Testis (tissue), 3 donors: ENCODE measurements around the gene CDH1. TPM values are rescaled to one million over a fixed set of nuclear protein-coding genes. Genes with fewer than 3 reads are reported as not detected.

Source experiments
- DNase-seq: peaks from one replicate; pipeline ENCODE4 v3.0.0-alpha.2; 2019
- H3K27ac ChIP-seq, 2 donors: fragments of 200-600 bp; sonication (generic); one replicate each; pipeline ENCODE4 v1.5.1; 2019
- H3K27me3 ChIP-seq: fragments of 200-600 bp; sonication (generic); one replicate; pipeline ENCODE4 v1.5.1; 2019
- H3K36me3 ChIP-seq: fragments of 200-600 bp; sonication (generic); one replicate; pipeline ENCODE4 v1.5.1; 2017; ENCODE audit warnings: low read depth; ENCODE audit errors: missing control alignments
- H3K4me1 ChIP-seq: fragments of 200-600 bp; sonication (generic); one replicate; pipeline ENCODE4 v1.5.1; 2019
- H3K4me3 ChIP-seq, 2 donors: fragments of 200-600 bp; sonication (generic); one replicate each; pipeline ENCODE4 v1.5.1; 2017 to 2019
- H3K9me3 ChIP-seq: fragments of 200-600 bp; sonication (generic); one replicate; pipeline ENCODE4 v1.5.1; 2017
- POLR2A ChIP-seq: fragments of 450-650 bp; IDR thresholded peaks from one replicate; pipeline ENCODE4 v1.6.1; 2017; ENCODE audit warnings: antibody characterized with exemption, mild to moderate bottlenecking, moderate library complexity
- WGBS, 2 donors: methylation state at CpG; one replicate each; pipeline ENCODE4 v1.1.5; 2018; 5-methylcytosine and 5-hydroxymethylcytosine counted together
- intact Hi-C: fragments of 100-400 bp; cut with DNase I; formaldehyde crosslinking; loops from one replicate; pipeline ENCODE4 v1.15.1; 2023; ENCODE audit warnings: low total_unique reads
- polyA plus RNA-seq: library from polyadenylated mRNA; stranded (reverse); fragments of 350-450 nt; fragmentation: Illumina TruSeq; extraction: RNeasy Lipid Tissue Mini Kit (QIAGEN cat#74804); gene quantifications from one replicate; pipeline ENCODE4 v1.2.3, GENCODE V29; 2014; ENCODE audit warnings: low read depth, low replicate concordance; ENCODE audit not compliant: insufficient read depth
- total RNA-seq, 2 donors: library from RNA; depleted of rRNA; stranded (reverse); fragments of >200 nt; gene quantifications; one replicate each; pipeline ENCODE4 v1.2.3, GENCODE V29; 2016
- TF ChIP-seq, protein P1 (sequence below), 3 experiments: fragments of 450-650 bp in 2 of 3; fragments of 200-600 bp in 1 of 3; sonication (generic) in 1 of 3; IDR thresholded peaks; one replicate each; pipeline ENCODE4 v1.5.1; 2016 to 2019; ENCODE audit warnings: antibody characterized with exemption in 3 of 3, mild to moderate bottlenecking in 2 of 3, moderate library complexity in 1 of 3

The CDH1 gene
- total and polyA plus RNA-seq, 3 donors from 2014 or later, result 0.94 to 5.5 (median 2.1) TPM

DNA sequence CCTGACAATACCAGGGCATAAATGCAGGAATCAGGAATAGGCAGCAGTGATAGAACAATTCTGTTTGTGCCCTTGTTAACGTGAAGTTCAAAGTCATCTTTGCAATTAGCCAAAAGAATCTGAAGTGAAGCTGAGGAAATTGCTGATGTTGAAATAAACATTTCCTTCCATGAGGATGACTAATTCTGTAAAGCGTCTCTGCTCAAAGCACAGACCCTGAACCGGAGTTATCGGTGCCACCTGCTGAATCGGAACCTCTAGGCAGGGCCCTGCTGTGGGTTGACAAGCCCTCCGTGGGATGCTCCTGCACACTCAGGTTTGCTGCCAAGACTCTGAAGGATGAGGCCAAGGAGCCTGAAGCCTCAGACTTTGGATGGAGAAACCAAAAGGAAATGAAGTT is 37.0 kb upstream of the CDH1 start:
- TF ChIP-seq, protein P1, sequence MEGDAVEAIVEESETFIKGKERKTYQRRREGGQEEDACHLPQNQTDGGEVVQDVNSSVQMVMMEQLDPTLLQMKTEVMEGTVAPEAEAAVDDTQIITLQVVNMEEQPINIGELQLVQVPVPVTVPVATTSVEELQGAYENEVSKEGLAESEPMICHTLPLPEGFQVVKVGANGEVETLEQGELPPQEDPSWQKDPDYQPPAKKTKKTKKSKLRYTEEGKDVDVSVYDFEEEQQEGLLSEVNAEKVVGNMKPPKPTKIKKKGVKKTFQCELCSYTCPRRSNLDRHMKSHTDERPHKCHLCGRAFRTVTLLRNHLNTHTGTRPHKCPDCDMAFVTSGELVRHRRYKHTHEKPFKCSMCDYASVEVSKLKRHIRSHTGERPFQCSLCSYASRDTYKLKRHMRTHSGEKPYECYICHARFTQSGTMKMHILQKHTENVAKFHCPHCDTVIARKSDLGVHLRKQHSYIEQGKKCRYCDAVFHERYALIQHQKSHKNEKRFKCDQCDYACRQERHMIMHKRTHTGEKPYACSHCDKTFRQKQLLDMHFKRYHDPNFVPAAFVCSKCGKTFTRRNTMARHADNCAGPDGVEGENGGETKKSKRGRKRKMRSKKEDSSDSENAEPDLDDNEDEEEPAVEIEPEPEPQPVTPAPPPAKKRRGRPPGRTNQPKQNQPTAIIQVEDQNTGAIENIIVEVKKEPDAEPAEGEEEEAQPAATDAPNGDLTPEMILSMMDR (IDR thresholded peaks at IDR 0.05), result no peak
- no peak for TF ChIP-seq POLR2A
- H3K36me3 ChIP-seq, result no peaks in the 10 kb centered on the region
- WGBS, 2 donors, result 56 to 69% methylated on average over 6 of the region's 6 CpGs
- DNase-seq, result no peak
- no peak overlapping the region for H3K4me3 ChIP-seq
- no peaks in the 10 kb centered on the region for H3K27me3 ChIP-seq
- intact Hi-C loops, result no loop called here
- H3K4me1 ChIP-seq, result no peaks in the 10 kb centered on the region
- H3K27ac ChIP-seq, result no peak overlapping the region
- no peaks in the 10 kb centered on the region for H3K9me3 ChIP-seq

DNA sequence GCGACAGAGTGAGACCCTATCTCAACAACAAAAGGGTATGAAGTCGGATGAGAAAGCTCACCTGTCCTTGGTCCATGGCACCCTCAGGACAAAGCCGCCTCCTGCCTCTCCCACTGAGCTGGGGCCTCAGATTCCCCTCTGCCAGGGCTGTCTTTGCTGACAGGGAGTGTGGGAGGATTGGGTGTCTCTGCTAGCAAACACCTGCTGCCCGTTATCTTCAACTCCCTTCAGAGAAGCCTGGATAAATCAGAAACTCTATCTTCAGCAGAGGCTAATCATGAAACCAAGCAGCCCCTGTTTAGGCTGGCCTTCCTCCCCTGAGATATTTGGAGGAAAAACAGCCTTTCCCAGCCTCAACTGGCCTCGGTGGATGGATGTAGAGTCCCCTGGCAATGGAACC is 36.3 kb upstream of the CDH1 start:
- intact Hi-C loops, result no loop called here

DNA sequence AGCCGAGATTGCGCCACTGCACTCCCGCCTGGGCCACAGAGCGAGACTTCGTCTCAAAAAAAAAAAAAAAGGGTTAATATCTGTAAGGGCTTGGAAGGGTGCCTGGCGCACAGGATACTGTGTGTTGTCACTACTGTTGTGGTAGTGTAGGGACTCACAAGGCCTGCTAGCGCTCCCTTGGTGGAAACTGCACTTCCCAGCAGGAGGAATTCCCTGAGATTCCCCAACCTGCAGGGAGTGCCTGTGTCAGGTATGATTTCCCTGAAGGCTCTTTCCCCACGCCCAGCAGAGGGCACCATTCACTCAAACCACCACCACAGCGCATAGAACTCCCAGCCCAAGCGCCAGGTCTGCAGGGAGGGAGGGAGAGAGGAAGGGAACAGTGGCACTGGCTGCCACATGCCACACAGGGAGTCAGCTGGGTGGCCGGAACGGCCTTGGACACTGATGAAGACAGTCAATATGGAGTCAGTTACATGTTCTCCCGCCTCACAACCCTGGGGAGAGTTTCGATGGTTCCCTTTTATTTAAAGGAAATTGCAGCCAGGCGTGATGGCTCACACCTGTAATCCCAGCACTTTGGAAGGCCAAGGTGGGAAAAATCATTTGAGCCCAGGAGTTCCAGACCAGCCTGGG is 32.7 kb upstream of the CDH1 start:
- TF ChIP-seq, protein P1 (IDR thresholded peaks at IDR 0.05), result peak in 2 of 3 experiments; percentile 43 to 44
- TF ChIP-seq POLR2A, result no peak
- Histone ChIP-seq H3K4me1 (no peaks in the 10 kb centered on the region), H3K4me3 (no peak overlapping the region), H3K36me3 (no peaks in the 10 kb centered on the region), H3K27me3 (no peaks in the 10 kb centered on the region), H3K9me3 (no peaks in the 10 kb centered on the region), H3K27ac (no peak overlapping the region)
- DNase-seq, result peak; percentile 81
- intact Hi-C loops, result no loop called here
- 56 to 83% methylated on average over 15 of the region's 15 CpGs for WGBS, 2 donors

More for the DNA sequence above, 36.3 kb upstream of the CDH1 start:
- whole genome bisulfite sequencing, 2 donors, result 66 to 71% methylated on average over 5 of the region's 5 CpGs
- no peaks in the 10 kb centered on the region for H3K36me3 ChIP-seq
- no peaks in the 10 kb centered on the region for H3K9me3 ChIP-seq
- no peaks in the 10 kb centered on the region for H3K4me1 ChIP-seq
- no peak overlapping the region for H3K27ac ChIP-seq
- no peak overlapping the region for H3K4me3 ChIP-seq
- TF ChIP-seq, protein P1 (IDR thresholded peaks at IDR 0.05), result no peak
- TF ChIP-seq POLR2A, result no peak
- H3K27me3 ChIP-seq, result no peaks in the 10 kb centered on the region
- DNase-seq, result no peak

DNA sequence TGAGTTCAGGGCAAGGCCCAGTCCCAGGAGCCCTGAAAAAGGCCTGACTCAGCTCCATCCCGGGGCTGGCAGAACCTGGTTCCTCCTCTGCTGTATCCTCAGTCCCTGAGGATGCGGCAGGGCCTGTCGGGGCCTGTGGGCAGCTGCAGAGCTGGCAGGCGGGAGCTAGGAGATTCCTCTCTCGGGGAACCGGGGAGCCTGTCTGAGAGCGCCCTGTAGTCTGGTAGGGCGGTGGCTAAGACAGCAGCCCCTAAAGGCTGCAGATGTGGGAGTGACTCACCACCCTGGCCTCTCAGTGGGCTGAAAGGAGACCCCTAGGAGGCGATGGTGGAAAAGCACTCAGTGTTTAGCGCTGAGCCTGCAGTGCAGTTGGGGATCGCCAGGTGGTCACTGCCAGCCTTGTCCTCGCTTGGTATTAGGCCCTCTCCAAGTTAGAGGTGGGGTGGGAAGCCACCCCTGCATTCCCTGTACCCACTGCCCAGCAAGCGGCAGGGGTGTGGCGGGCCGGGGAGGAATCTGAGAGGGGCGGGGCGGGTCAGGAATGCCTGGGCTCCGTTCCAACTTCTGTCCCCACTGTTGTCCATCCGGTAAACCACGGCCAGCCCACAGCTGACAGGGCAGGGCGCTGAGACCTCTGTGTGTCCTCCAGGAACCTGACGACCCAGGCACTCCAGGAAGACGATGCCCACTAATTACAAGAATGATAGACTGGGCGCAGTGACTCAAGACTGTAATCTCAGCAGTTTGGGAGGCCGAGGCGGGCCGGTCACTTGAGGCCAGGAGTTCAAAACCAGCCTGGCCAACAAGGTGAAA is 29.5 kb upstream of the CDH1 start:
- H3K27me3 ChIP-seq, result no peaks in the 10 kb centered on the region
- no peak overlapping the region for H3K4me3 ChIP-seq
- no peaks in the 10 kb centered on the region for H3K36me3 ChIP-seq
- no peak overlapping the region for H3K27ac ChIP-seq
- H3K4me1 ChIP-seq, result no peaks in the 10 kb centered on the region
- intact Hi-C loops, result no loop called here
- no peaks in the 10 kb centered on the region for H3K9me3 ChIP-seq
- DNase-seq, result peak; percentile 28
- TF ChIP-seq, protein P1 (IDR thresholded peaks at IDR 0.05), result no peak
- no peak for TF ChIP-seq POLR2A
- 72 to 79% methylated on average over 26 of the region's 27 CpGs for WGBS, 2 donors
